H1 (cell line): ENCODE results near the gene LRBA. TPM values are rescaled to one million over a fixed set of nuclear protein-coding genes. Genes with fewer than 3 reads are reported as not detected.

Experiments used
- SIN3A ChIP-seq, 2 experiments: IDR thresholded peaks in 1 of 2; conservative IDR thresholded peaks in 1 of 2; 2 replicates each; pipeline ENCODE4 v1.6.1; 2011 to 2012; ENCODE audit warnings: low read length in 2 of 2, improper control_type of control experiment in 1 of 2, low read depth in 1 of 2, mild to moderate bottlenecking in 1 of 2
- polyA plus RNA-seq, 7 experiments: library from polyadenylated mRNA; depleted of rRNA in 3 of 7; stranded (reverse) in 5 of 7; unstranded in 2 of 7; fragments of >200 nt in 5 of 7; fragments of 200-250 nt in 2 of 7; gene quantifications; 1 replicate in 5 of 7; 2 replicates in 1 of 7; 4 replicates in 1 of 7; pipeline versions ENCODE4 v1.2.1 to v1.2.3, GENCODE V29; 2011 to 2013; ENCODE audit warnings: missing spikeins in 2 of 7, mixed read lengths in 2 of 7
- total RNA-seq: library from RNA; stranded (reverse); fragmentation: NEBNext Ultra II Directional; extraction: Animal tissue kit (Norgen Biotek cat#: 25700); gene quantifications from 2 replicates; pipeline ENCODE4 v1.2.1, GENCODE V29; 2021

LRBA gene
- total and polyA plus RNA-seq, 2 of the 8 experiments (the other 6 are each of a cell fraction or from before 2014, with no cell fraction given): 54.6 to 83.2 TPM

DNA sequence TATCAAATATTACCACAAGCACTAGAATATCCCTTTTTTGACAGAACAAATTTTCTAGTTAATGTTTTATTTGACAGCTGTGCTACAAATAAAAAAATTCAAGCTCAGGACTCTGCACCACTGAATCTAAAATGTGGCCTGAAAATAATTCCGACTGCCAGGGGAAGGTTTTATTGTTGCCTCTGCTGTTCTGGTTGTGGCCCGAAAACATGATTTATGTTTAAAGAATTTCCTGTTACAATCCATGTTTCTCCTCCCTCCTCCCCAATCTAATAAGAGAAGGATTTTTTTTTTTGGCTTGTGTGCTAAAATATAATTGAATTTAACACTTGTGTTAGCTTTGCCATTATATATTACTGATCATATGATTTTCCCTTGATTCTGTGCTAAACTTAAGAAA, 709.1 kb downstream of the LRBA start (continued):
- no peak for TF ChIP-seq SIN3A (conservative IDR thresholded peaks at IDR 0.05 in 1 of 2, IDR thresholded peaks at IDR 0.05 in 1 of 2; ENCODE audit: low read depth in 1 of 2, low read length in 2 of 2)
